ENCODE data around the gene SIGLEC12.
"Not testable (repeated sequence)": the region's sequence is repeated elsewhere in the genome, so short reads cannot be mapped to it uniquely, and the experiment has no call there.

SIGLEC12 gene

DNA sequence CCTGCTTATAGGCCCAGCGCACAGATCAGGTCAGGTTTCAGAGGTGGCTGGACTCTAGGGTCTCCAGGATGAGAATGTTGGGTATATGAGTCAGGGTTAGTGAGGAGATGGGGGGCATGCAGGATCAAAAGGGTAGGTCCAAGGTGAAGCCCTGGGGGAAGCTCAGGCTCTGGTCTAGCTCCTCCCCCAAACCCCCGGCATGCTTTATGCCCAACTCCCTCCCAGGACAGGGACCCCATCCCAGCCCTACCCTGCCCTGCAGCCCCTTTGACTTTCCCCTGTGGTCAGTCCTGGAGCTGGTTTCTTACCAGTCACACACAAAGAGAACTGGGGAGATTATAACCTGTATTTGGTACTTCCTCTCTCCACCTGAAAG lies 33.1 kb downstream of the SIGLEC12 start:
- Histone ChIP-seq H3K27ac (ENCODE audit: low read depth, low read length, severe bottlenecking) (no peak overlapping the region), H3K36me3 (ENCODE audit: control insufficient read depth, insufficient read depth, low read length) (no peaks in the 10 kb centered on the region), H3K4me3 (ENCODE audit: extremely low read depth, insufficient read depth, low read length, poor library complexity, severe bottlenecking) (no peak overlapping the region), H3K9me3 (ENCODE audit: control insufficient read depth, low read length) (no peaks in the 10 kb centered on the region), H3K4me1 (ENCODE audit: control insufficient read depth, insufficient read depth, low read length, poor library complexity, severe bottlenecking) (peaks cover 5% of the 10 kb centered on the region)
- WGBS, 2 experiments (ENCODE audit: insufficient coverage in 2 of 2) = 83 to 88% methylated on average over 1 to 2 of the region's 2 CpGs

DNA sequence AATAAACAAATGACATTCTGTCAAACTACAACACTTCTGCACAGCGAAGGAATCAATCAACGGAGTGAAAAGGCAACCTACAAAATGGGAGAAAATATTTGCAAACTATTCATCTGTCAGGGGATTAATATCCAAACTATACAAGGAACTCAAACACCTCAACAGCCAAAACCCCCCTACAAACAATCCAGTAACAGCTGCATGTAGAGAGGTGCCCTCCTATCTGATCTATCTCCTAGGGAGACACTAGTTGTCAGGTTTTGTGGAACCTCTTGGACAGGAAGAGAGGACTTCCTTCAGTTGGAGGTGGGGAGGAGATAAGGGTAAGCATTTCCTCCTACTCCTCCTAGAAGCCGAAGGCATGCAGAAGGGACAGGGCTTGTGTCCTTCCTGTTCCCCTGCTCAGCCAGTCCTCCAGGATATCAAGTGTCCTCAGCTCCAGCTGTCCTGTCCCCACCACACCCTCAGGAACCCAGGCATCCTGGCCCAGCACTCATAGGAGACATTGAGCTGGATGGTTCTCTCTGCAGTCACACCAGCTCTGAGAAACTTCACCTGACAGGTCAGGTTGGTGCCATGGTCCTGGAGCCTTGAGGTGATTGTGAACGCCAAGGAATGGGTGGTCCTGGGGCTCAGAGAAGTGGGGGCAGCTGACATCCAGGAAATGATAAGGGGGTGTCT lies 33.6 kb downstream of the SIGLEC12 start:
- no peak overlapping the region for H3K4me3 ChIP-seq (ENCODE audit: extremely low read depth, insufficient read depth, low read length, poor library complexity, severe bottlenecking)
- H3K9me3 ChIP-seq (ENCODE audit: control insufficient read depth, low read length) = no peaks in the 10 kb centered on the region
- 78 to 80% methylated on average over 1 of the region's 4 CpGs for WGBS, 2 experiments (ENCODE audit: insufficient coverage in 2 of 2)
- H3K4me1 ChIP-seq (ENCODE audit: control insufficient read depth, insufficient read depth, low read length, poor library complexity, severe bottlenecking) = peaks cover 5% of the 10 kb centered on the region
- H3K36me3 ChIP-seq (ENCODE audit: control insufficient read depth, insufficient read depth, low read length) = no peaks in the 10 kb centered on the region
- H3K27ac ChIP-seq (ENCODE audit: low read depth, low read length, severe bottlenecking) = no peak overlapping the region

DNA sequence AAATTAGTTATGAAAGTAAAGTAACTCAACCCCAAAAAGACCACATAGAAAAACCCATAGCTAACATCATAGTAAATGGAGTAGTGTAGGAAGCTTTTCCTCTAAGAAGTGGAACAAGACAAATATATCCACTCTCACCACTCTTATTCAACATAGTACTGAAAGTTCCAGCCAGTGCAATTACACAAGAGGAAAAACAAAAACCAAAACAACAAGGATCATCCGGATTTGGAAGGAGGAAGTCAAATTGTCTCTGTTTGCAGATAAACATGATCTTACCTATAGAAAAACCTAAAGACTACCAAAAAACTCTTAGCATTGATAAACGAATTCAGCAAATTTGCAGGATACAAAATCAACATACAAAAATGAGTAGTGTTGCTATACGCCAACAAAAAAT lies 34.9 kb downstream of the SIGLEC12 start:
- Histone ChIP-seq H3K9me3 (ENCODE audit: control insufficient read depth, low read length) (no peaks in the 10 kb centered on the region), H3K36me3 (ENCODE audit: control insufficient read depth, insufficient read depth, low read length) (no peaks in the 10 kb centered on the region), H3K27ac (ENCODE audit: low read depth, low read length, severe bottlenecking) (no peak overlapping the region), H3K4me1 (ENCODE audit: control insufficient read depth, insufficient read depth, low read length, poor library complexity, severe bottlenecking) (peaks cover 5% of the 10 kb centered on the region), H3K4me3 (ENCODE audit: extremely low read depth, insufficient read depth, low read length, poor library complexity, severe bottlenecking) (no peak overlapping the region)
- WGBS, 2 experiments (ENCODE audit: insufficient coverage in 2 of 2) = no CpG with 5 or more reads among the region's 3 CpGs

DNA sequence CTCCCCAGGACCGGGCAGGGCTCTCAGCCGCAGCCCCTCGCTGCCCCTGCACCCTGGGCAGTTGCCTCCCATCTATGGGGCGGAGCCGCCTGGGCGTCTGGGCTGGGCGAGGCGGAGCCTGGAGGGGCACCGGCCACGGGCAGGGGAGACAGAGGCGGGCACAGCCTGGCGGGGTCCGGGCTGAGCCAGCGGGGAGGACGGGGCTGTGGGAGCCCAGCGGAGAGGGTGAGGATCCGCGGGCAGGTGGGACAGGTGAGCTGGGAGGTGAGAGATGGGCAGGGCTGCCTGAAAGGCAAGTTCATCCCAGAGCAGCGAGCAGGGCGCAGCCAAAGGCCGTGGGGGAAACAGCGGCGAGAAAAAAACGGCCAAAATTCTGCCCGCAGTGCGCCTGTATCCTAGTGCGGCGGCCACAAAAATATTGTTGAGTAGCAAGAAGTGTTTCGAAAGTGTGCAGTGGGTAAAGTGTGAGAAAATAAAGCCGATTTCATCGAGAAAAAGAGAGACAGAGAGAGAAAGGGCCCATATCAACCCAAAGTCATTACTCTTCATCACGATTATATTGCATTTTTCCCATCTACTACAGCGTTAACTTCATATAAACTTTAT lies 37.5 kb downstream of the SIGLEC12 start:
- not testable (repeated sequence) for H3K9me3 ChIP-seq (ENCODE audit: control insufficient read depth, low read length); H3K4me1 ChIP-seq (ENCODE audit: control insufficient read depth, insufficient read depth, low read length, poor library complexity, severe bottlenecking); H3K27ac ChIP-seq (ENCODE audit: low read depth, low read length, severe bottlenecking); H3K36me3 ChIP-seq (ENCODE audit: control insufficient read depth, insufficient read depth, low read length); H3K4me3 ChIP-seq (ENCODE audit: extremely low read depth, insufficient read depth, low read length, poor library complexity, severe bottlenecking)
- 38 to 45% methylated on average over 7 to 9 of the region's 33 CpGs for WGBS, 2 experiments (ENCODE audit: insufficient coverage in 2 of 2)

DNA sequence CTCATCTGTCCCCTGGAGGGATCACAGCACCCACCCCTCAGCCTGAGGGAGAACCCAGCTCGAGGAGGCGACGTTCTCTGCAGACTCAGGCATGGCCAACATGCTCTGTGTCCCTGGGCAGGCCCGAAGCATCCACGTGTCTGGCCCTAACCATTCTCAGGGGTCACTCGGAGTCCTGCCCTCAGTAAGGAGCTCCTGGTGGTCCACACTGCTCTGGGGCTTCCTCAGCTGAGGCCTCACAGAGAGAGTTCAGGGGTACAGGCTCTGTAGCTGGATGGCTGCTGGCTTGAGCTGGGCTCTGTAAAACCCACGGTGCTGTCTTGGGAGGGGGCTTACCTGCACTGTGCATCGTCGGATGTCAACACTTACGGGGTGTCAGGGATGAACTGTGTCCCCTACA lies 38.9 kb downstream of the SIGLEC12 start:
- Histone ChIP-seq H3K9me3 (ENCODE audit: control insufficient read depth, low read length) (no peaks in the 10 kb centered on the region), H3K27ac (ENCODE audit: low read depth, low read length, severe bottlenecking) (no peak overlapping the region), H3K4me1 (ENCODE audit: control insufficient read depth, insufficient read depth, low read length, poor library complexity, severe bottlenecking) (no peaks in the 10 kb centered on the region), H3K4me3 (ENCODE audit: extremely low read depth, insufficient read depth, low read length, poor library complexity, severe bottlenecking) (no peak overlapping the region), H3K36me3 (ENCODE audit: control insufficient read depth, insufficient read depth, low read length) (no peaks in the 10 kb centered on the region)
- WGBS, 2 experiments (ENCODE audit: insufficient coverage in 2 of 2) = 87 to 94% methylated on average over 10 of the region's 10 CpGs

DNA sequence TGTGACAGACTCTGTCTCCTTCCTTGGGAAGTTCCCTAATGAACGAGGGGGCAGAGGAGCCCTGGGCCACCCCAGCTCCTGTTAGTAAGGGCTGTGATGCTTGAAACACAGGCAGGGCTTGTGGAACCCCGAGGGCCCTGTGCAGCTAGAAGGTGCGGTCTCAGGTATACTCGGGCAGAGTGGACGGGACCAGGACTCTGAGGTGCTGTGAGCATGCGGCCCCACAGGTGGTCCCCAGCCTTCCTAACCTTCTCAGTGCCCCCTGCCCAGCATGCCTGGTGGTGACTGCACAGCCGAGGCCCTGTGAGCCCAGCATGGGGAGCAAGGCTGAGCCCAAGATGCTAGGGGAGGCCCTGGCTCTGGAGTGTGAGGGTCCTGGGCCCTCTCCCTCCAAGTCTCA lies 39.3 kb downstream of the SIGLEC12 start:
- no peaks in the 10 kb centered on the region for H3K36me3 ChIP-seq (ENCODE audit: control insufficient read depth, insufficient read depth, low read length)
- no peak overlapping the region for H3K27ac ChIP-seq (ENCODE audit: low read depth, low read length, severe bottlenecking)
- WGBS, 2 experiments (ENCODE audit: insufficient coverage in 2 of 2) = 84 to 86% methylated on average over 2 to 5 of the region's 7 CpGs
- no peaks in the 10 kb centered on the region for H3K9me3 ChIP-seq (ENCODE audit: control insufficient read depth, low read length)
- no peaks in the 10 kb centered on the region for H3K4me1 ChIP-seq (ENCODE audit: control insufficient read depth, insufficient read depth, low read length, poor library complexity, severe bottlenecking)
- H3K4me3 ChIP-seq (ENCODE audit: extremely low read depth, insufficient read depth, low read length, poor library complexity, severe bottlenecking) = no peak overlapping the region

DNA sequence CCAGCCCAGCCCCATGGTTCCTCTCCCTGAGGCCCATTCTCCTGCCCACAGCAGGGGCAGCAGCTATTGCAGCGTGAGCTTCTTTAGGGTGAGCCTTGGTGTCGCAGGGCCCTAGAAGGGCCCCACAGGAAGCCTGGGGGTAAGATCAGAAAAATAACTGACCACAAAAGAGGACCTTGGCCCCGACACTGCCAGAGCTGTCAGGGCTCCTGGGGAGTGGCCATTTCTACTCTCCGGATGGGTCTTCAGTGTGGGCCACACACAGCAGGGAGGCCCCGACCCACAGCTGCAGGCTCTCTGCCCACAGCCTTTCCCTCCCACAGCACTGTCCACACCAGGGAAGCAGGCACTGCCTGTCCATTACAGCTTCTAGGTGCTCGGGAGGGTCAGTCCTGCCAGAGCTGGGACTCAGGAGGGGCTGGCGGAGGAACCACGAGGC lies 39.9 kb downstream of the SIGLEC12 start:
- Histone ChIP-seq H3K27ac (ENCODE audit: low read depth, low read length, severe bottlenecking) (no peak overlapping the region), H3K4me1 (ENCODE audit: control insufficient read depth, insufficient read depth, low read length, poor library complexity, severe bottlenecking) (no peaks in the 10 kb centered on the region), H3K9me3 (ENCODE audit: control insufficient read depth, low read length) (no peaks in the 10 kb centered on the region), H3K4me3 (ENCODE audit: extremely low read depth, insufficient read depth, low read length, poor library complexity, severe bottlenecking) (no peak overlapping the region), H3K36me3 (ENCODE audit: control insufficient read depth, insufficient read depth, low read length) (no peaks in the 10 kb centered on the region)
- 83 to 85% methylated on average over 5 of the region's 8 CpGs for WGBS, 2 experiments (ENCODE audit: insufficient coverage in 2 of 2)

DNA sequence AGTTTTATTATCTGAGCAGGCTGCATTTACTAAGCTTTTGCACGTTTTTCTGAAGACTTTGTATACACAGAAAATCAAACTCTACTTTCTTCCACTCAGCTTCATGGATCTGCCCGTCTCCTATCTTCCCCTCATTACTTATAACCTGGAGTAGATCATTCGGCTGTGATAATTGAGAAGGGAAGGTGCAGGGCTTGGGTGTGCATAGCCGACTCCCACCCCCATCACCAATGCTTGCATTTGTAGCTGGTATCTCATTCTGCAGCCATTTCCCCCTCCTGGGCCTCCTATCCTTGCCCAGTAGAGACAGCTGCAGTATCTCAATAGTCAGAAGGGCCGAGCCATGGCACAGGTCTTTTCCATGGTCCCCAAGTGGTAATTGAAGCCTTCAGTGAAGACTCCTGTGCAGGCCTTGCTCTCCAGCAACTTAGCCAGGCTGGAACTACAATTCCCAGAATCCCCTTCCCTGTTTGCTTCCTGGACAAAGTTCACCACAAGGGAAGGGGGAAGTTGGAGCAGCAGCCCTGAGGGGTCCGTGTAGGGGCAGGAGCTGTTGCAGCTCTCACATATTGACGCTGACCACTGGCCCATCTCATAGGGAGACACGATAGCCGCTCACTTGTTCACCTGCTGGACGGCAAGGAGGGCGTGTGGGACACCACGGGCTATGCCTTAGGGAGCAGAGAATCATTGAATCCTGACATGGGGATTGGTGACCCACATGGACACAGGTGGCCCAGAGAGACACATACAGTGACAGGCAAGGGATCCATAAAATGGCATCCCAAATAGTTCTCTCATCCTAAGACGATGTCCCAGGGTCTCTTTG lies 41.2 kb downstream of the SIGLEC12 start:
- 68 to 77% methylated on average over 7 to 9 of the region's 13 CpGs for WGBS, 2 experiments (ENCODE audit: insufficient coverage in 2 of 2)
- H3K4me3 ChIP-seq (ENCODE audit: extremely low read depth, insufficient read depth, low read length, poor library complexity, severe bottlenecking) = no peak overlapping the region
- no peaks in the 10 kb centered on the region for H3K36me3 ChIP-seq (ENCODE audit: control insufficient read depth, insufficient read depth, low read length)
- H3K4me1 ChIP-seq (ENCODE audit: control insufficient read depth, insufficient read depth, low read length, poor library complexity, severe bottlenecking) = no peaks in the 10 kb centered on the region
- no peaks in the 10 kb centered on the region for H3K9me3 ChIP-seq (ENCODE audit: control insufficient read depth, low read length)
- no peak overlapping the region for H3K27ac ChIP-seq (ENCODE audit: low read depth, low read length, severe bottlenecking)

DNA sequence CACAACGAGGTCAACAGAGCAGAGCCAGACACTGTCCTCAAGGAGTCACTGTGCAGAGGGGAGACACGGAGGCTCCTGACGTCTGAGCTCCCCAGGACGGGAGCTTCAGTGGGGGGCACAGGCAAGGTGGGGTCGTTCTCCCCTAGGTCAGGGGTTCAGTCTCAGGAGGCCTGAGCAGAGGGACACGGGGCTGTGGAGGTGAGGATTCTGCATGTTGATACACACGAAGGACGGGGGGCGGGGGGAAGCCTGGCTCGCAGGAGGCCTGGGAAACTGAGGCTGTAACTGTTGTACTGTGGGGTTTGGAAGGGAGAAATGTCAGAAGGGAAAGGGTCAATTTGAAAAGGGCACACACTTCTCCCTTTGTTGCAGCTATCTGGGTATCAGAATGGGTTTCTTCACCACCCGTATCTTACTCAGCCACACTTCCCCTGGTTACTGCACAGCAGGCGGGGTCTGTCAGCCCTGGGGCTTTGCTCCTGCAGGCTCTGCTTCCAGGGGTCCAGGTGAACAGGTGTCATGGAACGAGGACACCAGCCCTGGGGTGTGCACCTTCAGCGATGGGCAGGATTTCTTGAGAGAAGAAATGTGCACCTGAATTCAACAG lies 42.6 kb downstream of the SIGLEC12 start:
- WGBS, 2 experiments (ENCODE audit: insufficient coverage in 2 of 2) = 76 to 83% methylated on average over 9 to 12 of the region's 14 CpGs
- H3K27ac ChIP-seq (ENCODE audit: low read depth, low read length, severe bottlenecking) = no peak overlapping the region
- H3K36me3 ChIP-seq (ENCODE audit: control insufficient read depth, insufficient read depth, low read length) = no peaks in the 10 kb centered on the region
- H3K9me3 ChIP-seq (ENCODE audit: control insufficient read depth, low read length) = no peaks in the 10 kb centered on the region
- H3K4me3 ChIP-seq (ENCODE audit: extremely low read depth, insufficient read depth, low read length, poor library complexity, severe bottlenecking) = no peak overlapping the region
- no peaks in the 10 kb centered on the region for H3K4me1 ChIP-seq (ENCODE audit: control insufficient read depth, insufficient read depth, low read length, poor library complexity, severe bottlenecking)

DNA sequence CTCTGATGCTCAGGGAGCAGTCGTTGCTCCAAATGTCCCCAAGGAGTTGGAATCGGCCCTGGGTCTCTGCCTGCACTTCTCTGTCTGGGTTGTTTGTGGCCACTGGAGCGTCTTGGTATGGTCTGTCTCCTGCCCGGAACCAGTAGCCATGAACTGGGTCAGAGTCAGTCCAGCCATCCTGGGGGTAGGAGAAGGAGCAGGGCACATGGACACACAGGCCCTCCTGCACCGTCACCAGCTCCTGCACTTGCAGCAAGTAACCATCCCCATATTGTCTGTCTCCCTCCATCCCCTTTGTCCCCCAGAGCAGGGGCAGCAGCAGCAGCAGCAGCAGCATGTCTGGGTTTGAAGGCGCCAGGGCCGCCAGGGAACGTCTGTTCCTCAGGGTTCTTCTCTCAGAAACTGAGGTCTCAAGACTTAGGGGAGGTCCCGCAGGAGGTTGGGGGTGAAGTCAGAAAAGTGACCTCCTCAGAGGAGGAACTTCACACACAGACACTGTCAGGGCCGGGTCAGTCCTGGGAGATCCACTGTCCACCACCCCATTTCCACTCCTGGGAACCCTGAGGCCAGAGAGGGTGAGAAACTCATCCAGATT lies 43.5 kb downstream of the SIGLEC12 start, which contains the start of gene SIGLEC8:
Gene SIGLEC8 (minus strand): TSS at position 404 of the 595 bp plus-strand sequence. CDS start 67 bp downstream, at position 337.
- no peaks in the 10 kb centered on the region for H3K9me3 ChIP-seq (ENCODE audit: control insufficient read depth, low read length)
- no peak within 1 kb of the TSS for H3K4me3 ChIP-seq (ENCODE audit: extremely low read depth, insufficient read depth, low read length, poor library complexity, severe bottlenecking)
- H3K4me1 ChIP-seq (ENCODE audit: control insufficient read depth, insufficient read depth, low read length, poor library complexity, severe bottlenecking) = no peaks in the 10 kb centered on the region
- 77 to 78% methylated on average over 3 to 8 of the region's 10 CpGs for WGBS, 2 experiments (ENCODE audit: insufficient coverage in 2 of 2)
- H3K36me3 ChIP-seq (ENCODE audit: control insufficient read depth, insufficient read depth, low read length) = no peaks in the 10 kb centered on the region
- H3K27ac ChIP-seq (ENCODE audit: low read depth, low read length, severe bottlenecking) = no peak within 1 kb of the TSS

All from mesodermal cell (in vitro differentiated cells).